Left lung (tissue), 10 donors: Measurements from ENCODE around the gene MED15. TPM values are rescaled to one million over a fixed set of nuclear protein-coding genes. Genes with fewer than 3 reads are reported as not detected.

ENCODE experiments used
- ATAC-seq: fragments of 200-7000 bp; cut with Tn5 transposase; one replicate; pipeline ENCODE4 v1.9.1; 2020; ENCODE audit warnings: moderate library complexity
- DNase-seq, 4 donors: peaks; one replicate each; pipeline ENCODE4 v3.0.0-alpha.2; 2013 to 2020
- H3K27ac ChIP-seq, 2 donors: fragments of 200-600 bp; sonication (generic) in 1 of 2; one replicate each; pipeline versions ENCODE4 v1.5.0 to v1.8.0; 2020 to 2021
- H3K27me3 ChIP-seq, 2 donors: fragments of 200-600 bp; sonication (generic) in 1 of 2; one replicate each; pipeline versions ENCODE4 v1.5.0 to v1.8.0; 2020 to 2021
- H3K36me3 ChIP-seq, 2 donors: fragments of 200-600 bp; sonication (generic) in 1 of 2; one replicate each; pipeline versions ENCODE4 v1.5.0 to v1.8.0; 2020 to 2021
- H3K4me1 ChIP-seq, 2 donors: fragments of 200-600 bp; one replicate each; pipeline ENCODE4 v1.8.0; 2021
- H3K4me3 ChIP-seq, 2 donors: fragments of 200-600 bp; sonication (generic) in 1 of 2; one replicate each; pipeline versions ENCODE4 v1.5.0 to v1.8.0; 2020 to 2021; ENCODE audit warnings: mild to moderate bottlenecking in 1 of 2
- H3K9me3 ChIP-seq, 2 donors: fragments of 200-600 bp; sonication (generic) in 1 of 2; one replicate each; pipeline versions ENCODE4 v1.5.0 to v1.8.0; 2020 to 2021
- intact Hi-C, 2 donors: fragments of 100-400 bp; cut with DNase I; formaldehyde crosslinking; loops; one replicate each; pipeline versions ENCODE4 v1.11.2 to v1.14.2; 2022
- polyA plus RNA-seq, 6 donors: library from polyadenylated mRNA; unstranded; fragments of 120-200 nt; gene quantifications; one replicate each; pipeline ENCODE4 v1.2.1, GENCODE V29; 2013; ENCODE audit not compliant: insufficient read length in 6 of 6
- total RNA-seq, 2 donors: library from RNA; stranded (reverse); fragmentation: NEBNext Ultra II Directional; extraction: Animal tissue kit (Norgen Biotek cat#: 25700); gene quantifications; one replicate each; pipeline ENCODE4 v1.2.1, GENCODE V29; 2021
- TF ChIP-seq, protein P1 (sequence below), 2 donors: fragments of 200-600 bp; sonication (generic) in 1 of 2; IDR thresholded peaks; one replicate each; pipeline versions ENCODE4 v1.5.0 to v1.8.0; 2021; ENCODE audit warnings: antibody characterized with exemption in 2 of 2
- donor health status: DM: no; HTN: yes; CAD: no.
- donor health status: DM: no; HTN: no; CAD: no.

MED15 gene
- total and polyA plus RNA-seq, 8 donors = 47.2 to 121 (median 56.3) TPM

DNA sequence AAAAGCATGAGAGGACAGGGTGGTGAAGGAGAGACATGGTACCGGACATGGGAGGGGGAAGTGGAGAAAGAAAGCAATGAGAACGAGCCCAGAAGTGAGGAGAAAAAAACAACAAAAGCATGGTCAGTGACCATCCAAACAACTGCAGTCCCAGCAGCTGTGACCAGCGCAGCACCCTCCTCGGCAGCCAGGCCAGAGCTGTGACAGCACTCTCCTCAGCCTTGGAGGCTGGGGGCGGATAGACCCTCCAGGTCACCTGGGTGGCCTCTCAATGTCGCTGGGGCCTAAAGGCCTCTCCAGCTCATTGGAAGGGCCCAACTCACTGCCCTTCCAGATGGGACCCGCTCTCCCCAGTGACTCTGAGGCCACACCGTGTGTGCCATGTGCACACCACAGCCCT, 103.3 kb downstream of the MED15 start:
- DNase-seq (no peak), ATAC-seq (no peak)
- no peaks in the 10 kb centered on the region for H3K36me3 ChIP-seq
- H3K27me3 ChIP-seq = no peaks in the 10 kb centered on the region
- no peaks in the 10 kb centered on the region for H3K4me1 ChIP-seq
- H3K9me3 ChIP-seq = no peaks in the 10 kb centered on the region
- no peak overlapping the region for H3K4me3 ChIP-seq
- TF ChIP-seq, protein P1, sequence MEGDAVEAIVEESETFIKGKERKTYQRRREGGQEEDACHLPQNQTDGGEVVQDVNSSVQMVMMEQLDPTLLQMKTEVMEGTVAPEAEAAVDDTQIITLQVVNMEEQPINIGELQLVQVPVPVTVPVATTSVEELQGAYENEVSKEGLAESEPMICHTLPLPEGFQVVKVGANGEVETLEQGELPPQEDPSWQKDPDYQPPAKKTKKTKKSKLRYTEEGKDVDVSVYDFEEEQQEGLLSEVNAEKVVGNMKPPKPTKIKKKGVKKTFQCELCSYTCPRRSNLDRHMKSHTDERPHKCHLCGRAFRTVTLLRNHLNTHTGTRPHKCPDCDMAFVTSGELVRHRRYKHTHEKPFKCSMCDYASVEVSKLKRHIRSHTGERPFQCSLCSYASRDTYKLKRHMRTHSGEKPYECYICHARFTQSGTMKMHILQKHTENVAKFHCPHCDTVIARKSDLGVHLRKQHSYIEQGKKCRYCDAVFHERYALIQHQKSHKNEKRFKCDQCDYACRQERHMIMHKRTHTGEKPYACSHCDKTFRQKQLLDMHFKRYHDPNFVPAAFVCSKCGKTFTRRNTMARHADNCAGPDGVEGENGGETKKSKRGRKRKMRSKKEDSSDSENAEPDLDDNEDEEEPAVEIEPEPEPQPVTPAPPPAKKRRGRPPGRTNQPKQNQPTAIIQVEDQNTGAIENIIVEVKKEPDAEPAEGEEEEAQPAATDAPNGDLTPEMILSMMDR (IDR thresholded peaks at IDR 0.05) = no peak
- intact Hi-C loops = no loop called here
- no peak overlapping the region for H3K27ac ChIP-seq

GRCh38 chr22:20611418-20611817, 104.0 kb downstream of the MED15 start:
- no peak overlapping the region for H3K4me3 ChIP-seq
- intact Hi-C loops = no loop called here
- H3K9me3 ChIP-seq = no peaks in the 10 kb centered on the region
- no peaks in the 10 kb centered on the region for H3K4me1 ChIP-seq
- no peak for DNase-seq
- H3K36me3 ChIP-seq = no peaks in the 10 kb centered on the region
- no peaks in the 10 kb centered on the region for H3K27me3 ChIP-seq
- ATAC-seq = no peak
- TF ChIP-seq, protein P1 (IDR thresholded peaks at IDR 0.05) = no peak
- H3K27ac ChIP-seq = no peak overlapping the region

GRCh38 chr22:20613301-20613700, 105.9 kb downstream of the MED15 start:
- TF ChIP-seq, protein P1 (IDR thresholded peaks at IDR 0.05) = no peak
- intact Hi-C loops = no loop called here
- ATAC-seq = no peak

DNA sequence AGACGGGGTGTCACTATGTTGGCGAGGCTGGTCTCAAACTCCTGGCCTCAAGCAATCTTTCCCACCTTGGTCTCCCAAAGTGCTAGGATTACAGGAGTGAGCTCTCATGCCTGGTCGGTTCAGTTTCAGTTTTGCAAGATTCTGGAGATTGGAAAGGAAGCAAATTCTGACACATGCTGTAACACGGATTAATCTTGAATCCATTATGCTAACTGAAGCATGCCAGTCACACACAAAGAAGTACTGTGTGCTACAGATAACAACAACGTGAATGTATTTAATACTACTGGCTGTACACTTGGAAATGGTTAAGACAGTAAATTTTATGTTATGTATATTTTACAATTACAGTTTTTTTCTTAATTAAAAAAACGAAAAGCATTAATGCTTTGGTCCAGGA, 107.6 kb downstream of the MED15 start:
- no peak overlapping the region for H3K27ac ChIP-seq
- no peaks in the 10 kb centered on the region for H3K4me1 ChIP-seq
- DNase-seq = no peak
- no peak for ATAC-seq
- intact Hi-C loops = no loop called here
- no peaks in the 10 kb centered on the region for H3K27me3 ChIP-seq
- no peak overlapping the region for H3K4me3 ChIP-seq
- H3K9me3 ChIP-seq = no peaks in the 10 kb centered on the region
- H3K36me3 ChIP-seq = no peaks in the 10 kb centered on the region
- TF ChIP-seq, protein P1 (IDR thresholded peaks at IDR 0.05) = no peak

More at GRCh38 chr22:20613301-20613700, 105.9 kb downstream of the MED15 start:
- Histone ChIP-seq H3K27me3 (no peaks in the 10 kb centered on the region), H3K4me3 (no peak overlapping the region), H3K4me1 (no peaks in the 10 kb centered on the region), H3K9me3 (no peaks in the 10 kb centered on the region), H3K36me3 (no peaks in the 10 kb centered on the region), H3K27ac (no peak overlapping the region)
- no peak for DNase-seq

DNA sequence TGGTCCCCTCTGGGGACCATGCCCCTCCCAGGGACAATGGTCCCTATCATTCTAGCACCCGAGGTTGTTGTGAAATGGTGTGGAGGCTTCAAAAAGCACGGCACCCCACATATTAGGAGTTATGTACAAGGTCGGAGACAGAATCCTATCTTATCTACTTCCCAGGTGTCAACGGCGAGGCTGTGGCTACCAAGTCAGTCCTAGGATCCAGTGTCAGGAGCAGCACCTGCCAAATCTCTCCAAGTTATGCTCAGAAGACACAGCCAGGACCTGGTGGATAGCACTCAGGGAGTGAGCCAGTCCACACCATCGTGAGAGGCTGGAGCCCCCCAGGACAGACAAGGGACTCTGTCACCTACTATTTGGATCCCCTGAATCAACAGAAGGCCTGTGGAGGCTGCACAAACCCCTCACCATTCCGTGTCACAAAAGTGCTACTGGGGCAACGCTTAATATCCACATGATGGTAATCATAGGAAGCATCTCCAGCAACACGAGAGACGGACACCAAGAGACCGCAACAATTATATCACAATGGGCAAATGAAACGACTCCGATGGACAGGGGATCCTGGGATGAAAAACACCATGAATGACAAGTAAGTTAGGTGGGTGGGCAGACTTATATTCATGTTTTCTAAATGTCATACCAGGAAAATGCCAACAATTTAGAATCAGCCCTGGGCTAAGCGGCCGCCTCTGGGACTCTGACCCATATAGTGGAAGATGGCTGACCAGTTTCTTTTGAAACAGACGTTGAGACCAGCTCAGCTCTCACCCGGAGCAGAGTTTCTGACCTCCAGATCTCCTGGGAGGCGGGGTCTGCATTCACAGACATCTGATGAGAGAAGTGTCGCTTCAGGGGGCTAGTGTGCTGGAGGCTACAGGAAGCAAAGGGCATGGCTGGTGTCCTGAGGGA, 108.4 kb downstream of the MED15 start:
- TF ChIP-seq, protein P1 (IDR thresholded peaks at IDR 0.05) = no peak
- no peaks in the 10 kb centered on the region for H3K4me1 ChIP-seq
- H3K9me3 ChIP-seq = no peaks in the 10 kb centered on the region
- no peak for ATAC-seq
- no peak for DNase-seq
- no peak overlapping the region for H3K4me3 ChIP-seq
- intact Hi-C loops = no loop called here
- H3K36me3 ChIP-seq = no peaks in the 10 kb centered on the region
- no peak overlapping the region for H3K27ac ChIP-seq
- H3K27me3 ChIP-seq = no peaks in the 10 kb centered on the region
